Mucosa of stomach (tissue), 1 donor: ENCODE measurements around the gene TDRD5.

Experiments
- H3K27me3 ChIP-seq: one replicate; pipeline ENCODE4 v1.7.0; 2013; ENCODE audit warnings: mild to moderate bottlenecking, low read length; ENCODE audit not compliant: control insufficient read depth, insufficient read depth
- H3K36me3 ChIP-seq: one replicate; pipeline ENCODE4 v1.7.0; 2013; ENCODE audit warnings: low read length; ENCODE audit not compliant: control insufficient read depth, insufficient read depth
- H3K4me1 ChIP-seq: one replicate; pipeline ENCODE4 v1.7.0; 2013; ENCODE audit warnings: mild to moderate bottlenecking, low read length; ENCODE audit not compliant: control insufficient read depth, insufficient read depth
- H3K4me3 ChIP-seq: one replicate; pipeline ENCODE4 v1.7.0; 2013; ENCODE audit warnings: low read length
- H3K9ac ChIP-seq: one replicate; pipeline ENCODE4 v1.7.0; 2013; ENCODE audit warnings: mild to moderate bottlenecking, low read length, moderate library complexity
- H3K9me3 ChIP-seq: one replicate; pipeline ENCODE4 v1.7.0; 2013; ENCODE audit warnings: mild to moderate bottlenecking, low read length, moderate library complexity; ENCODE audit not compliant: control insufficient read depth
- donor health status: Pancreatic carcinoma.

TDRD5 gene, protein sequence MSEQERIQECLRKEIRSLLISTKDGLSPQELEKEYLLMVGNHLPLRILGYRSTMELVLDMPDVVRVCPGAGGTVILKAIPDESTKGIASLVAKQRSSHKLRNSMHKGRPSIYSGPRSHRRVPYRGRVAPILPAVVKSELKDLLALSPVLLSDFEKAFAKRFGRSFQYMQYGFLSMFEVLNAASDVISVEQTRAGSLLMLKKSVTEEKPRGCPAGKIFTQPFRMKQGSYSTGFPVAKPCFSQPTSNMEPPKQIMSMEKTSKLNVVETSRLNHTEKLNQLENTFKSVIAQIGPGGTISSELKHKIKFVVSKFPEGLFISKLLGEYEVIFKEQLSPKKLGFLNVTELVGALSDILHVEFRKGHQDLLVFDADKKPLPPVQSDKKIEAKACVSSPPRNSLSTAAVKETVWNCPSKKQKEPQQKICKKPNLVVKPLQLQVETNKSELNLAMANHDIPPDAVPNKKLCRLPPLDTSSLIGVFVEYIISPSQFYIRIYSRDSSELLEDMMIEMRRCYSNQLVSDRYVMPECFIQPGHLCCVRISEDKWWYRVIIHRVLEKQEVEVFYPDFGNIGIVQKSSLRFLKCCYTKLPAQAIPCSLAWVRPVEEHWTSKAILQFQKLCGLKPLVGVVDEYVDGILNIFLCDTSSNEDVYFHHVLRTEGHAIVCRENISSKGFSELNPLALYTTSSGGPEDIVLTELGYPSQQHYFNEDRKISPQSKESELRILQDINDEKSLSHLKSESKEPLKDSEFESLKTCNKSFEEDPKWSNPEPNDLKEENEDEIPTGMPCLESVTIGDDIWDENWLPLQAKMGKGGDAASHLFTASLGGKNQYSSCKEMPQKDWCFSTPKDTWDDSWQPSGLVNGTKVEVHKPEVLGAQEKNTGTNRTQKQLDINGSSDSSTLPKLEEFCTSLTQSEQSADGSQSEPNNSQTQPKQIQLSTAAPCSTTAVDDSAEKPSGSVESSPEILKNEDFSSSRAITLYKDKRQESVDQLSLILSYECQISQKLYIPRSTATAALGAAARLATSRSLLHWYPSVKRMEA

DNA sequence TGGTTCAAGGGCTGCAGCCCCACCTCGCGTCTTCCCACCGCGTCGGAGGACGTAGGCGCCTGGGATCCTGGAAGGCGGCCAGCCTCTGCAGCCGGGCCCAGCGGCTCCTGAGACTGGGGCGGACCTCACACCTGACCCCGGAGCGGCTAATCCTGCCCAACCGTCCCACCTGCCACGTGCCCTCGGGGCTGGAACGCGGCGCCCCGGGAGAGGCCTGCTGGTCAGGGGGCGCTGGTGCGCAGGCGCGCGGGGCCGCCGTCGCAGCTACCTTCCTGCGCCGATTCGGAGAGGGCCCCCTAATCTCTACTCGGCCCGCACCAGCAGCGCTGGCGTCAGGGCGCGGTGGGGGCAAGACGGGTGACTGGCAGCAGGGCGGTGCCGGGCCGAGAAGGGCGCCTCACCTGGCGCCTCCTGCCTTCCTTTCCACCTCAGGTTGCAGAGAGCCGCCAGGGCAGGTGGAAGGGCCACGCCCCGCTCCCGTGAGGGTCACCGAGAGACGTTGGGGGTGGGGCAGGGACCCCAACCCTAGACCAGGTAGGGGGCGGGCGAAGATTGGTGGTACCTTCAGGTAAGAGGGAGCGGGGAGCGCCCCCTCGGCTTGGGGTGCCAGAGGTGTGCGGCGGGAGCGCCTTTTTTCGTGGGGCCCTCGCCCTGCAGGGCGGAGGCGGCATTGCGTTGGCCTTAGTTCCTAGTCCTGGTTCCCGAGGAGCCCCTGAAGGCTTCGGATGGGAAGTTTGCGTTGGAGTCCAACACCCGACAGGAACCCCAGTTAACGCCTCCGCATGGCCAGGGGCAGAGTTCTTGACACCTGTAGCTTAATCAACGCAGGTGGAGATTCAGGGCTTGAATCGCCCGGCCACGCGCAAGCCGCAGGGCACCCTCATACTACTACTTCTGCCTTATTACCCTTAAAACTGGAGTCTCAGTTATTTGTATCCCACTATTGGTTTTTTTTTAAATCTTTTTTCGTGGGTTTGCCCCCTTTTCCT lies at the start of gene TDRD5:
TSS of gene TDRD5 (plus strand) at position 241 of the 989 bp plus-strand sequence. CDS start 784 bp downstream, outside the sequence.
- H3K9me3 ChIP-seq: no peaks in the 10 kb centered on the region
- no peak within 1 kb of the TSS for H3K4me3 ChIP-seq
- no peak within 1 kb of the TSS for H3K9ac ChIP-seq
- no peaks in the 10 kb centered on the region for H3K27me3 ChIP-seq
- H3K36me3 ChIP-seq: no peaks in the 10 kb centered on the region
- H3K4me1 ChIP-seq: peaks cover 5% of the 10 kb centered on the region

DNA sequence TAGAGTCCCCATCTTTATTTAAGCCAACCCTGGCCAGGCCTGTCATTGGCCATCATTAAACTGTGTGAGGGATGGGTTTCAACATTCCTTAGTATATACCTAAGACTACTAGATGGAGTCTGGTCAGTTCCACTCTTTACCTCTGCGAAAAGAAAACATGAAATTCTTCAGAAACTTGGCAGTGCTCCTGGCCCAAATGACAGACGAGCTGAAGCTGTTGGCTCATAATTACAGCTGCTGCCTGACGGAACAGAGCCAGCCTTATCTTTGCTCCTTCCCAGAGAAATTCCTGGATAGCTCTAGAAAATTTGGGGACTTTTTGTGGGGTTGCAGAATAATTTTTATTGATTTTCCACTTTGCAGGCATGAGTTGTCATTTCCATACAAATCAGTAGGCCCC lies 46.3 kb upstream of the TDRD5 start:
- Histone ChIP-seq H3K4me1 (peaks cover 5% of the 10 kb centered on the region), H3K9ac (no peak overlapping the region), H3K4me3 (no peak overlapping the region), H3K9me3 (no peaks in the 10 kb centered on the region), H3K27me3 (peaks cover 7% of the 10 kb centered on the region), H3K36me3 (no peaks in the 10 kb centered on the region)

DNA sequence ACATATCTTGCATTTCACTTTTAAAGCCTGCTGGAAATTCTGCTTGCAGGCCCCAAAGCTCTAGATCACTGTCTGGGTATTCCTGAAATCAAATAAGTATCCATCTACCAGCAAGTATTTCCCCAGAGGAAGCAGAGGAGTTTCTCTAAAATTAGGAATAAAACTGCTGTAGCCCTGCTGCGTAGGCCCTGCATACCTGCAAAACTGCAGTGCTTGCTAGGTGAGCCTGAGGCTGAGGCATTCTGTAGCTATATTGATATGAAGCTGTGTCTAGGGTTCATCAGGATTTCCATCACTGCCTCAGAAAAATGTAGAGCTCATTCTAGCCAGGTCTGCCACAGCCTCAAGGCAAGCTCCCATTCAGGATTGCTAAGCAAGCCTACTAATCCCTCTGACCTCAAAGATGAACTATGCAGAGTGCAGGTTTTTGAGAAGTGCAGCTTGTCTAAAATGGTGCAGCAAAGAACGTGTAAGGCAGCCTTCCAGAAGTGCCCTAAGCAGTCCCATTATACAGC lies 44.6 kb upstream of the TDRD5 start:
- H3K36me3 ChIP-seq: no peaks in the 10 kb centered on the region
- no peak overlapping the region for H3K4me3 ChIP-seq
- H3K9me3 ChIP-seq: no peaks in the 10 kb centered on the region
- no peak overlapping the region for H3K9ac ChIP-seq
- peaks cover 15% of the 10 kb centered on the region for H3K27me3 ChIP-seq
- peaks cover 5% of the 10 kb centered on the region for H3K4me1 ChIP-seq

DNA sequence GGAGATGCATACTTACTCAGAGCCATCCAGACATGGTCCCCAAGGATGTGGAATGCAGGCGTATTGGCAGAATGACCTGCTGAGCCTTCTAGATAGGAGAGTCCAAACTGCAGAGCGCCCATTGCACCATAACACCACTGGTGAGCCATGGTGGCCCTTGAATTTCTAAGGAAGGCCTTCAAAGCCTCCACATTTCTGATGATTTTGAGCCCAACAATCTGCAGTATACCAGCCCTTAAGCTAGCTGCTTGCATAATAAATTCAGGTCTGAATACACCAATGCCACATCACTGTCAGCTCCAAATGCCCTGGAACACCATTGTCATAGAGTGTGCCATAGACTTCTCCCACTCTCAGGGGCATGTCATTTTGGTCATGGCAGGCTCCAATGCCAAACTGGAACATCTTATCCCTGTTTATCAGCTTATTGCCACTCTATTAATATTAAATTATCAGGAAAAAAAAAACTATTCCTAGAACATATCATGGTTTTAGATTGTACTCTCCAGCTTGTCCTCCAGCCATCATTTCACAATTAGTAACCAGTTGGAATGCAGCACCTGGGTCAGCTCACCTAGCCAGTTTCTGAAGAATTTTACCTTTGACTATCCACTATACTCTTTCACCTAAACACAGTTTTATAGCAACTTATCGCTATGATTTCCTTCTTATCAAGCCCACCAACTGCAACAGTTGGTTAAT lies 42.8 kb upstream of the TDRD5 start:
- no peak overlapping the region for H3K4me3 ChIP-seq
- peaks cover 5% of the 10 kb centered on the region for H3K4me1 ChIP-seq
- peaks cover 19% of the 10 kb centered on the region for H3K27me3 ChIP-seq
- H3K36me3 ChIP-seq: no peaks in the 10 kb centered on the region
- no peak overlapping the region for H3K9ac ChIP-seq
- H3K9me3 ChIP-seq: no peaks in the 10 kb centered on the region

DNA sequence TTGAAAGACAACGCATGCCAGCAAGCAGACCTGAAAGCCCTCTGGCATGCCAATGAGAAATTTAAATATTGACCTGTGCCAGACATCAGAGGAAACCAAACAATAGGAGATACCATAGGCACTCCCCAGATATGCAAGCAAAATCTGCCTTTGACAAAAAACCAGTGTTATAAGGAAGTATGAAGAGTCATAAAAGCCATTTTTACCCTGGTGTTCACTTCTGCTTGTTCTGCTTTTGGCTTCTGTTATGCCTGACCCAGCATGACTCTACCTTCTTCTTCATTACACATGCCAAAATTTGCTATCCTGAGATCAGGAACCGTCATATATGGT lies 42.3 kb upstream of the TDRD5 start:
- Histone ChIP-seq H3K9me3 (no peaks in the 10 kb centered on the region), H3K27me3 (peaks cover 19% of the 10 kb centered on the region), H3K36me3 (no peaks in the 10 kb centered on the region), H3K9ac (no peak overlapping the region), H3K4me3 (no peak overlapping the region), H3K4me1 (peaks cover 5% of the 10 kb centered on the region)

DNA sequence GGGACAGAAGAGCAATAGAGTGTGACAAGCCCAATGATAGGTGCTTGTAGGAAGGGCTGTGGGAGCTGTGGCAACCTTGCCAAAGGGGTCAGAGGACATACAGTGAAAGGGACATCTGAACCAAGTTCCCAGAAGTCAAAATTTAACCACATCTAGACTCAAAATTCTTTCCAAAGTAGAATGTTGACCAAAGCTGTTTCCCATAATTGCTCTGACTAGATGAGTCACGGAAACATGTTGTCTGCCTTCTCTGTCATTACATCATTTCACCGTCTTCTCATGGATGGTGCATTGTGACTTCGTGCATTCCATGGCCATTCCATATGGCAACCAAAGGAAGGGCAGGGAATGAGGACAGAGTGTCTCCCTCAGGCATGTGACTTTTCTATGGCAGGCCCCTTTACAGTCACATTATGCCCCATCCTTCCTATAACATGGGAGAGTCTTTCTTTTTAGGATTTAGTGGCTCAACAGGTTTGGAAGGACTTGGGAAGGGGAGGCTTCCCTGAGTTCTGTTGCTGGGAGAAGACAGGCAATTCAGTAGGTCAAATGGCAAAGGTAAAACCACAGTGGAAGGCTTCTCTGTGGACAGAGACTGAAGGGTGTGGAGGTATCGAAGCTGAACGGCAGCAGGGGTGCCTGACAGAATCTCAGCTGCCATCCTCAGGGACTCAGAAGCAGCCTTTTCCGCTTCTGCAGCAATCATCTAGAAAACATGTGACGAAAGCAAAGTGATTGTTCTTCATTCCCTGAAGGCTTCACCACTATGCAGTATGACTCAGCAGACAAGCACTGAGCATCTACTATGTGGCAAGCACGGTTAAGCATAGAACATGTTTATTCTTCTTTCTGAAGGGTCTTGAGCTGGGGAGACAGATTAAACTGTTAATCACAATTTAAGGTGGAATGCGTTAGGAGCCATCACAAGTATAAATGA lies 40.6 kb upstream of the TDRD5 start:
- Histone ChIP-seq H3K4me1 (peaks cover 5% of the 10 kb centered on the region), H3K9ac (no peak overlapping the region), H3K27me3 (peaks cover 24% of the 10 kb centered on the region), H3K4me3 (no peak overlapping the region), H3K36me3 (no peaks in the 10 kb centered on the region), H3K9me3 (no peaks in the 10 kb centered on the region)

DNA sequence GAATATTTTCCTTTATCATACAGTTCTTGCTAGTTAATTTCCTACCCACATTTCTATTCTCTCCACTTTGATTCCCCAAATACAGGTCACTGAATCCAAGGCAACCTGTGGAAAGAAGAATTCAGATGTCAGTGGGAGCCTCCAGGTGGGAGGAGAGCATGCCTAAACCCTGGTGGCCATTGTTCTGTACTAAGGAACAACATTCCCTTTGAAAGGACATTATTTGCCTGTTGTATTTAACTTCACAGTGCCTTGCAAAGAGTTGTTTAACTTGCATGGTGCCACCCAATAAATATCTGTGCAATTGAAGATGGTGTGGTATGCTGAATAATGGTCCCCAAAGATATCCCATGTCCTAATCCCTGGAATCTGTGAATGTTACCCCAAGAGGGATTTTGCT lies 37.2 kb upstream of the TDRD5 start:
- peaks cover 21% of the 10 kb centered on the region for H3K27me3 ChIP-seq
- no peak overlapping the region for H3K9ac ChIP-seq
- H3K9me3 ChIP-seq: no peaks in the 10 kb centered on the region
- H3K4me3 ChIP-seq: no peak overlapping the region
- H3K36me3 ChIP-seq: no peaks in the 10 kb centered on the region
- H3K4me1 ChIP-seq: peaks cover 2% of the 10 kb centered on the region

DNA sequence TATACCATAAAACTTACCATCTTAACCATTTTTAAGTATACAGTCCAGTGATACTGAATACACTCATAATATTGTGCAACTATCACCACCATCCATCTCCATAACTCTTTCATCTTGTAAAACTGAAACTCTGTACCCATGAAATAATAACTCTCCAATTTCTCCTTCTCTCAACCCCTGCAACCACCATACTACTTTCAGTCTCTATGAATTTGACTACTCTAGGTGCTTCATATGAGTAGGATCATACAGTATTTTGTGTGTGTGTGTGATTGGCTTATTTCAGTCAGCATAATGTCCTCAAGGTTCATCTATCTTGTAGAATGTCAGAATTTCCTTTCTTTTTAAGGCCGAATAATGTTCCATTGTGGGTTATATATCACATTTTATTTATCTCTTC lies 33.6 kb upstream of the TDRD5 start:
- no peaks in the 10 kb centered on the region for H3K4me1 ChIP-seq
- no peaks in the 10 kb centered on the region for H3K36me3 ChIP-seq
- H3K27me3 ChIP-seq: peaks cover 24% of the 10 kb centered on the region
- H3K9ac ChIP-seq: no peak overlapping the region
- no peaks in the 10 kb centered on the region for H3K9me3 ChIP-seq
- no peak overlapping the region for H3K4me3 ChIP-seq

DNA sequence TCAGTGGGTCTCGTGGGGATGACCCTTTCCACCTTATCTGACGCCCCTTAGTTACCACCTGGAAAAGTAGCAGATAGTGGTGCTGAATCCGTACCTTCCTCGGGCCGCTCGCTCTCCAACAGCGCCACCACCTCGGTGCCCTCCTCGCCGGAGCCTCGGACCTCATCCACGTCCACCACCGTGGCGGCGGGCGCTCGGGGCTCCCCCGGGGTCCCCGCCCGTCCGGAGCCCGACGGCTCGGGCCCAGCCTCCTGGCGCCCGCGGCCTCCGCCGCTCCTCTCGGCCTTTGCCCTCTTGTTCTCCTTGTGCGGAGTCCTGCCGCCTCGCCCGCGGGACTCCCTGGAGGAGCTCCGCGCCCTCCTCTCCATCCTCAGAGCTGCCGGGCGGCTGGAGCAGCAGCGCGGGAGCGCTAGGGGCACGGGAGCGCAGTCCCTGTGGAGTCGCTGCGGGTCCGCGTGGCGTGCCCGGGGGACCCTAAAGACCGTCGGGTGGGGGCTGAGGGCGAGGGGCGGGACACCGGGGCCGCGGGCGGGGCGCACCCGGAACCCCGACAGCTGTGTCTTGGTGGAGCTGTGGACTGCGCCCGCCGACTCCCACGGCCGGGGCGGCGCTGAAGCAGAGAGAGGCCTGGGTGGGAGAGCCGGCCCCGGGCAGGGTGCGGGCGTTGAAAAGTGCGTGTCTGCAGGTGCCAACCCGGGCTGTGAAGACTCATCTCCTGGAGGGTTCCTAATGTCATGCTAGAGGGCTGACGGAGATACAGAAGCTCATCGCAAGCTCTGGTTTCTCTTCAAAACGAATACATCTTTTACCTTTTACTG lies 15.9 kb upstream of the TDRD5 start, which contains the start of gene NPHS2:
TSS of gene NPHS2 (minus strand) at position 452 of the 818 bp plus-strand sequence. CDS start at position 368, 84 bp downstream.
- Histone ChIP-seq H3K36me3 (no peaks in the 10 kb centered on the region), H3K9ac (no peak within 1 kb of the TSS), H3K27me3 (peaks cover 38% of the 10 kb centered on the region), H3K9me3 (no peaks in the 10 kb centered on the region), H3K4me1 (no peaks in the 10 kb centered on the region), H3K4me3 (no peak within 1 kb of the TSS)
